ENCODE data around the gene GOLGA6L2.

DNA sequence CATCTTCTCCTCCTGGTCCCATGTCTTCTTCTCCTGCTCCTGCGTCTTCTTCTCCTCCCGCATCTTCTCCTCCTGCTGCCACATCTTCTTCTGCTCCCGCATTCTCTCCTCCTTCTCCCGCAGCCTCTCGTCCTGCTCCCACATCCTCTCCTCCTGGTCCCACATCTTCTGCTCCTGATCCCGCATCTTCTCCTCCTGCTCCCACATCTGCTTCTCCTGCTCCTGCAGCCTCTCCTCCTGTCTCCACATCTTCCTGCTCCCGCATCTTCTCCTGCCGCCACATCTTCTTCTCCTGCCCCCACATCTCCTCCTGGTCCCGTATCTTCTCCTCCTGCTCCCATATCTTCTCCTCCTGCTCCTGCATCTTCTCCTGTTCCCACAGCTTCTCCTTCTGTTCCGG is 6.4 kb downstream of the GOLGA6L2 start:
- no peak for TF ChIP-seq CTCF (IDR thresholded peaks at IDR 0.05)
- no peak for TF ChIP-seq POLR2A (IDR thresholded peaks at IDR 0.05)

All from esophagus squamous epithelium (tissue), 4 donors.